Measurements from ENCODE around the gene EPO. TPM values are rescaled to one million over a fixed set of nuclear protein-coding genes. Genes with fewer than 3 reads are reported as not detected.

Gene EPO
- total RNA-seq, result not detected in 2 replicates

GRCh38 chr7:100720279-100720670, at the start of gene EPO:
Gene EPO (plus strand): TSS chr7:100720468. CDS start chr7:100720981, 513 bp downstream.

GRCh38 chr7:100673302-100673941, 46.8 kb upstream of the EPO start, which contains the start of gene GNB2:
Gene GNB2 (plus strand): TSS chr7:100673740. CDS start chr7:100676266, 2,526 bp downstream.

GRCh38 chr7:100694098-100694745, 26.0 kb upstream of the EPO start, which contains the start of gene GIGYF1:
Gene GIGYF1 (minus strand): TSS chr7:100694250. CDS start chr7:100688238, 6,012 bp downstream.

GRCh38 chr7:100705753-100706671, 14.3 kb upstream of the EPO start, which contains the start of gene POP7:
Gene POP7 (plus strand): TSS chr7:100706121. CDS start chr7:100706831, 710 bp downstream.

Other genes starting within 250 kb of the EPO start
- gene TSC22D4, start 241.3 kb upstream of the EPO start, total RNA-seq, result 35.5 and 37.9 TPM in 2 replicates
- gene NYAP1, start 236.5 kb upstream of the EPO start, total RNA-seq, result 0.72 and 1.8 TPM in 2 replicates
- 7.0 and 13.9 TPM in 2 replicates for gene AGFG2, start 181.3 kb upstream of the EPO start, total RNA-seq
- gene SAP25, start 146.6 kb upstream of the EPO start, total RNA-seq, result 0.72 TPM in 1 of 2 replicates, not detected in the other
- gene LRCH4, start 134.3 kb upstream of the EPO start, total RNA-seq, result 32.8 and 52.5 TPM in 2 replicates
- 0.66 and 0.86 TPM in 2 replicates for gene FBXO24, start 134.1 kb upstream of the EPO start, total RNA-seq
- 109 and 167 TPM in 2 replicates for gene PCOLCE, start 118.1 kb upstream of the EPO start, total RNA-seq
- gene MOSPD3, start 107.9 kb upstream of the EPO start, total RNA-seq, result 7.0 and 9.0 TPM in 2 replicates
- gene TFR2, start 78.9 kb upstream of the EPO start, total RNA-seq, result 0.44 TPM in 1 of 2 replicates, not detected in the other
- gene ACTL6B, start 64.0 kb upstream of the EPO start, total RNA-seq, result not detected in 2 replicates
- 152 and 165 TPM in 2 replicates for gene GNB2, start 46.7 kb upstream of the EPO start, total RNA-seq
- 16.6 and 20.6 TPM in 2 replicates for gene GIGYF1, start 26.2 kb upstream of the EPO start, total RNA-seq
- 19.5 and 57.0 TPM in 2 replicates for gene POP7, start 14.3 kb upstream of the EPO start, total RNA-seq
- gene ZAN, start 13.1 kb downstream of the EPO start, total RNA-seq, result not detected in 2 replicates
- 58.1 and 61.5 TPM in 2 replicates for gene EPHB4, start 107.1 kb downstream of the EPO start, total RNA-seq
- gene SLC12A9, start 132.2 kb downstream of the EPO start, total RNA-seq, result 16.9 and 27.5 TPM in 2 replicates
- gene TRIP6, start 146.9 kb downstream of the EPO start, total RNA-seq, result 78.3 and 78.6 TPM in 2 replicates
- 42.7 and 75.4 TPM in 2 replicates for gene SRRT, start 154.6 kb downstream of the EPO start, total RNA-seq
- gene UFSP1, start 169.2 kb downstream of the EPO start, total RNA-seq, result 8.8 and 9.3 TPM in 2 replicates
- 0.14 and 0.22 TPM in 2 replicates for gene ACHE, start 175.4 kb downstream of the EPO start, total RNA-seq
- not detected in 2 replicates for gene MUC3A, start 229.1 kb downstream of the EPO start, total RNA-seq
- 0.43 TPM in 1 of 2 replicates, not detected in the other for gene MUC12, start 249.1 kb downstream of the EPO start, total RNA-seq